Brain microvascular endothelial cell (primary cell): ENCODE results near the gene PAK4.

ENCODE experiments used
- DNase-seq: peaks from one replicate; pipeline ENCODE4 v3.0.0-alpha.2; 2020
- H3K27ac ChIP-seq: fragments of 250-450 bp; sonication (Bioruptor Pico); 2 replicates; pipeline ENCODE4 v1.5.1; 2020; ENCODE audit warnings: mild to moderate bottlenecking, moderate library complexity
- H3K27me3 ChIP-seq: fragments of 250-450 bp; sonication (Bioruptor Pico); replicated peaks from 2 replicates; pipeline ENCODE4 v1.5.1; 2020; ENCODE audit warnings: mild to moderate bottlenecking
- H3K36me3 ChIP-seq: fragments of 250-450 bp; sonication (Bioruptor Pico); replicated peaks from 2 replicates; pipeline ENCODE4 v1.5.1; 2020; ENCODE audit warnings: mild to moderate bottlenecking
- H3K4me3 ChIP-seq: 2 replicates; pipeline ENCODE4 v1.5.1; 2011; ENCODE audit warnings: low read depth, mild to moderate bottlenecking, control low read depth, low read length, moderate library complexity
- CTCF ChIP-seq: IDR thresholded peaks from 2 replicates; pipeline ENCODE4 v1.5.1; 2011; ENCODE audit warnings: low read depth, mild to moderate bottlenecking, moderate library complexity, low read length, control low read depth, inconsistent platforms; ENCODE audit errors: missing control alignments
- in situ Hi-C: cut with HindIII; loops from 2 replicates; pipeline ENCODE4 v1.10.0; 2017; ENCODE audit warnings: low sequenced_read_pairs, low pct_ligation_motif_present

Gene PAK4

GRCh38 chr19:39145180-39145953 is 19.8 kb downstream of the PAK4 start:
- H3K4me3 ChIP-seq: no peak overlapping the region
- no peaks in the 10 kb centered on the region for H3K36me3 ChIP-seq
- DNase-seq: no peak
- H3K27me3 ChIP-seq: no peaks in the 10 kb centered on the region
- no peak overlapping the region for H3K27ac ChIP-seq
- TF ChIP-seq CTCF: peak; percentile 1
- in situ Hi-C loops: no loop called here

- DNase-seq: no peak
- in situ Hi-C loops: no loop called here
- no peak for TF ChIP-seq CTCF
- Histone ChIP-seq H3K27ac (no peak overlapping the region), H3K36me3 (no peaks in the 10 kb centered on the region), H3K27me3 (no peaks in the 10 kb centered on the region), H3K4me3 (no peak overlapping the region)
These were observed 20.5 kb downstream of the PAK4 start for GRCh38 chr19:39146091-39146490.

GRCh38 chr19:39146686-39147450 is 21.3 kb downstream of the PAK4 start:
- DNase-seq: no peak
- in situ Hi-C loops: no loop called here
- Histone ChIP-seq H3K36me3 (no peaks in the 10 kb centered on the region), H3K4me3 (no peak overlapping the region), H3K27ac (no peak overlapping the region), H3K27me3 (no peaks in the 10 kb centered on the region)
- TF ChIP-seq CTCF: no peak

GRCh38 chr19:39147480-39147879 is 21.9 kb downstream of the PAK4 start:
- no peaks in the 10 kb centered on the region for H3K27me3 ChIP-seq
- no peak overlapping the region for H3K4me3 ChIP-seq
- no peak for DNase-seq
- TF ChIP-seq CTCF: no peak
- in situ Hi-C loops: no loop called here
- no peak overlapping the region for H3K27ac ChIP-seq
- no peaks in the 10 kb centered on the region for H3K36me3 ChIP-seq

- TF ChIP-seq CTCF: no peak
- no peak overlapping the region for H3K4me3 ChIP-seq
- in situ Hi-C loops: no loop called here
- H3K27ac ChIP-seq: no peak overlapping the region
- no peaks in the 10 kb centered on the region for H3K27me3 ChIP-seq
- no peak for DNase-seq
- no peaks in the 10 kb centered on the region for H3K36me3 ChIP-seq
These were observed 23.4 kb downstream of the PAK4 start for GRCh38 chr19:39148939-39149529.
